ENCODE measurements around the gene TMEM60.

Gene TMEM60

DNA sequence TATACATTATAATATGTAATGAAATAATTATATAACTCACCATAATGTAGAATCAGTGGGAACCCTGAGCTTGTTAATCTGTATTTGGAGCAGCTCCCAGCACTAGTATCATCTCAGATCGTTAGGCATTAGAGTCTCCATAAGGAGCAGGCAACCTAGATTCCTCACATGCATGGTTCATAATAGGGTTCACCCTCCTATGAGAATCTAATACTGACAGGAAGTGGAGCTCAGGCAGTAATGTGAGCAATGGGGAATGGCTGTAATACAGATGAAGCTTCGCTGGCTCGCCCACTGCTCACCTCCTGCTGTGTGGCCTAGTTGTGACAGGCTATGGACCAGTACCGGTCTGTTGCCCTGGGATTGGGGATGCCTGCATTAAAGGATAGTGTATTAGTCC is 52.5 kb downstream of the TMEM60 start:
- DNase-seq: no peak
- in situ Hi-C loops (cut with MboI; ENCODE audit: low pct_unique_long_range_greater_than_20kb, low sequenced_read_pairs): no loop called here

Data from KBM-7 (cell line).